ENCODE results near the gene TFPT.

TFPT gene, protein sequence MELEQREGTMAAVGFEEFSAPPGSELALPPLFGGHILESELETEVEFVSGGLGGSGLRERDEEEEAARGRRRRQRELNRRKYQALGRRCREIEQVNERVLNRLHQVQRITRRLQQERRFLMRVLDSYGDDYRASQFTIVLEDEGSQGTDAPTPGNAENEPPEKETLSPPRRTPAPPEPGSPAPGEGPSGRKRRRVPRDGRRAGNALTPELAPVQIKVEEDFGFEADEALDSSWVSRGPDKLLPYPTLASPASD

DNA sequence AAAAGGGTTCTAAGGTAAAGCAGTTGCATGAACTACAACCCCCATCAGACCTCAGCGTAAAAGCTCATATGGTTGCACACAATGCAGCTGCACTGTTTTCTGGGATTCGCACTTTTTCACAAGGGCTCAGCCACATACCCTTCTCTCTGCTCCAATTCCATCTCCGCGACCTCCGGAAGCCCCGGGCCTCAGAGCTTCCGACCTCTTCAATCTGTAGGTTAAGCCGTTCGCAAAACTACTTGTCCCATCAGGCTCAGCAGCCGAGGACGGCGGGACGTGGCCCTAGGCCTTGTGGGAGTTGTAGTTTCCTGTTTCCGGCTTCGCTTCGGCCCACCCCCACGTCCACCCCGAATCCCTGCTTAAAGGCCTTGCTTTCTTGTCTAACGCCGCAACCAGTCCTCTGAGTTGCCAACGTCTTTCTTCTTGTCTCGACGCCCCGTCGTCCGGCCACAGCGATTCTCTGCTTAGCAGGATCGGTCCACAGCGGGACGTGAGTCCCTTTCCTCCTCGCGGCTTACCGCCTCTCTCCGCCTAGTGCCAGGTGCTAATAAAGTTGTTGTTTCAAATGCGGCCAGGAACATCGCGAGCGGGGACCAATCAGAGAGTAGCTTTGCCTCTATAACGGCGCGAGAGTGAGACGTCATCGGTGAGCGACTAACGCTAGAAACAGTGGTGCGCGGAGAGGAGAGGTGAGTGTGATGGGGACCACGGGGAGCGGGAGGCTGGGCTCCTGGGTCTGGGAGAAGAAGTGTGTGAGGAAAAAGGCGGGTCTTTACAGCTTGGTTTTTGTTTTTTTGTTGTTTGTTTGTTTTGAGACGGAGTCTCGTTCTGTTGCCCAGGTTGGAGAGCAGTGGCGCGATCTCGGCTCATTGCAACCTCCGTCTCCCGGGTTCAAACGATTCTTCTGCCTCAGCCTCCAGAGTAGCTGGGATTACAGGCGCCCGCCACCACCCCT, at the start of gene TFPT, which contains the start of gene PRPF31:
TFPT (minus strand) TSS at position 549 of the 955 bp plus-strand sequence; CDS start at position 161, 388 bp downstream.
PRPF31 (plus strand) TSS at position 646 of the 955 bp plus-strand sequence. CDS start 2,525 bp downstream, outside the sequence.
- DNase-seq = peak; percentile 99

DNA sequence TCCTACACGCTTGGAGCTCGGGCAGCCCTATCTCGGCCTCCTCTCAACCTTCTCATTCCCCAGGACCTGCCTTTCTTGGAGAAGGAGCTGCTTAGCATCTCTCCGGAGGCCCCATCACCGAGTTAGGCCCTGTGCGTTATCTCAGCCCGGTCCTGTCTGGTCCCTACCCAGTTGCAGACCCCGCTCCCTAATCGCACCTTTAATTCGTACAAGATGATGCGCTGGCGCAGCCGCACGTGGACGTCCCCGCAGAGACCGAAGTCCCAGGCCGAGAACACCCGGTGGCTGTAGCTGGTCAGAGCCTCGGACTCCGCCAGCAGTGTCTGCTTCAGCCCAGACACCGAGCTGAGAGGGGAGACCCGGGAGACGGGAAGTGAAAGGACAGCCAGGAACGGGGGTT, 49.8 kb upstream of the TFPT start:
- DNase-seq = no peak

DNA sequence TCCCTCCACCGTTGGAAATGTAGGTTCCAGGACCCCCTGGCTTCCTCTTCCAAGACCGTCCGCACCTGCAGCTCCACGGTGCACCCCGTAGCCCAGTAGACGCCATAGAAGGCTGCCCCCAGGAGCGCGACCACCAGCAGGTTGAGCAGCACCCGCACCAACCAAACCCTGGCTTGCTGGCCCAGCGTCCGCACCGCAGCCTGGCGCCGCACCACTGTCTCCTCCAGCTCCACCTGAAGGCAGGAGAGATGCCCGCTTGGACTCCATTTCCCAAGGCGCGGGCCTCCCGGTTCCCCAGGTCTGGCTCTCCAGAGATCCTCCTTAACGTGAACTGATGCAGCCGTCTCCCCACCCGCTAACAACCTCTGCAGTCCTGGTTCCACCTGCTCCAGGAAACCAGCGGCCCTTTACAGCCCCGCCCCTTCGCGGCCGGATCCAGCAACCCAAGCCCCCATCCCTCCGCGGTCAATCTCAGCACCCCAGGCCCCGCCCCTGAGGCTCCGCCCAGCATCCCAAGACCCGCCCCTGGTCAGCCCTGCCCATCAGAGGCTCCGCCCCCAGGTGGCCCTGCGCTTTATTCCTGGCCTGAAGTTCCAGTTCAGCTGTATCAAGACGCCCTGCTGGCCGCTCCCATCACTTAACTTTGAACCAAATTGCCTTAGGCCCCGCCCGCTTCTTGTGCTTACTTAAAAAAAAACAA, 49.1 kb upstream of the TFPT start:
- DNase-seq = peak; percentile 53

DNA sequence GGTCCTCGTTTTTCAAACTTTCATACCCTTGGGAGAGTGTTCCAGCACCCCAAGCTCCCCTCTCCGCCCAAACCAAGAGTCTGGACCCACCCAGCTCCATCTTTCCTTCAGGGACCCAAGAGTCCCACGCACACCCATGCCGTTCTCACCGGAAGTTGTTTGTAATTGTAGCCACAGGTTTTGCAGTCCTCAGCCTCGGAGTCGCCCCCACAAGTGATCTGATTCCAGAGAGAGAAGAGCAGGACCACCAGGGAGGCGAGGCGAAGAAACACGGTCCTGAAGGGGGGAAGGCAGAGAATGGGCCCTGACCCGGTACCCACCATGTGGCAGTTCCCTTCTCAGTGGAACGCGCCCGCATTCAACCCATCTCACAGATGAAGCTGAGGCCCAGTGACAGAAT, 47.4 kb upstream of the TFPT start:
- no peak for DNase-seq

DNA sequence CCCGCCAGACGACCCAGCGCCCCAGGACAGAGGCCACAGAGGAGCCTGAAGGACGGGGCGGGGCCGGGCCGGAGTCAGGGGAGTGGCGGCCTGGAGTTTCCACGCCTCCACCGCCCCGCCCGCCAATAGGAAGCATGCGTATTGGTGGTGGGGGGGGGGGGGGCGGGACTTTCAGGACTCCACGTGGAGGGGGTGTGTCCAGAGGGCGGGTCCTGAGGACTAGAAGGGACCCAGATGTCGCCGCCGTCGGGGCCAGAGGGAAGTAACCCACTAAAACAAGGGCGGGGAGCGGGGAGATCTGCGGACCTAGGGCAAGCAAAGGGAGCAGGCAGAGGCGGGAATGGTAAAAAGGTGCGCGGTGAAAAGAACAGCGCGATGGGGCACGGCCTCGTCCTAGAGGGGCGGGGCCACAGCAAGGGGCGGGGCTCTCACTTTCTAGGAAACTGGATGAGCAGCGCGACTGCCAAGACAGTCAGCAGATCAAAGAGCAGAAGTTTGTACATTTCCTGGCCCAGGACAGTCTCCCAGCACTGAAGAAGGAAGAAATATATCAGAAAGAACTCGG, 46.9 kb upstream of the TFPT start:
- DNase-seq = peak; percentile 91

DNA sequence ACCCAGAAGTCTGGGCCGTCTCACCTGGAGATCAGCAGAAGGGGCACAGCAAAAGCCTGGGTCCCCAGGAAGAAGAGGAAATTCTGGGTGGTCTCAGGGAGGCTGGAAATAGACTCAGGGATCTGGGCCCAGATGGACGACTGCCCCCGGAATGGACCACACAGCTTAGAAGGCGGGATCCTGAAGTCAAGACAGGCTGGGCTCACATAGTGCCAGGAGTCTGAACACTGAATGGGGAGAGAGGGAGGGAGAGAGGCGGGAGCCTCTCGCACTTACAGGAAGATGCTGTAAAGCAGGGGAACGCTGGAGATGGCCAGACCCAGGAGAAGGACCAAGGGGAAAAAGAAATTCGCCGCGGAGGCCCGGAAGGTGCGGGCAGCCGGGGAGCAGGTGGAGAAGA, 45.4 kb upstream of the TFPT start:
- DNase-seq = no peak

DNA sequence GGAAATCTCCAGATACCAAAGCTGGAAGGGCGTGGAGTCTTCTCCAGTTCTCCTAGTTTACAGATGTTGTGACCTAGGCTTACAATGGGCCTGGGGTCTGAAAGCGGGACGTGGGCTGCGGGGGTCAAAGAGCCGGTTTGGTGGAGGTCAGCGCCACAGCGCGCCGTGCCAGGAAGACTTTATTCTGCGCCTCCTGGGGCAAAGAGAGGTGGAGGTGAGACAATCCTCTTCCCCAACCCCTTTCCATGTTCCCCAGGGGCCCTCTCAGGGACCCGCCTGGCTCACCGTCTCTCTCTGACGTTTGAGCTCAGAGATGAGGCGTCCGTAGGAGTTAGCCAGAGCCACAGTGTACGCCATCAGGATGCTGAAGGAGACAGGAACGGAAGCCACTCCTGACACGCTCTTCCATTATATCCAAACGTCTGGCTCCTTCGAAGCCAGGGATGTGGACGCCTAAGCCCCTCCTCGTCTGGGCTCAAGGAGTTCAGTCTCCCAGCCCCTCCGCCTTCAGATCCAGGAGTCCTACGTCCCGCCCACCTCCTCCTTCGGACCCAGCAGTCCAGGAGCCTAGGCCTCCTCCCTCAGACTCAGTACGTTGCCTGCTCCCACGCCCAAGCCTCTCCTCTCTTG, 44.8 kb upstream of the TFPT start:
- DNase-seq = no peak

DNA sequence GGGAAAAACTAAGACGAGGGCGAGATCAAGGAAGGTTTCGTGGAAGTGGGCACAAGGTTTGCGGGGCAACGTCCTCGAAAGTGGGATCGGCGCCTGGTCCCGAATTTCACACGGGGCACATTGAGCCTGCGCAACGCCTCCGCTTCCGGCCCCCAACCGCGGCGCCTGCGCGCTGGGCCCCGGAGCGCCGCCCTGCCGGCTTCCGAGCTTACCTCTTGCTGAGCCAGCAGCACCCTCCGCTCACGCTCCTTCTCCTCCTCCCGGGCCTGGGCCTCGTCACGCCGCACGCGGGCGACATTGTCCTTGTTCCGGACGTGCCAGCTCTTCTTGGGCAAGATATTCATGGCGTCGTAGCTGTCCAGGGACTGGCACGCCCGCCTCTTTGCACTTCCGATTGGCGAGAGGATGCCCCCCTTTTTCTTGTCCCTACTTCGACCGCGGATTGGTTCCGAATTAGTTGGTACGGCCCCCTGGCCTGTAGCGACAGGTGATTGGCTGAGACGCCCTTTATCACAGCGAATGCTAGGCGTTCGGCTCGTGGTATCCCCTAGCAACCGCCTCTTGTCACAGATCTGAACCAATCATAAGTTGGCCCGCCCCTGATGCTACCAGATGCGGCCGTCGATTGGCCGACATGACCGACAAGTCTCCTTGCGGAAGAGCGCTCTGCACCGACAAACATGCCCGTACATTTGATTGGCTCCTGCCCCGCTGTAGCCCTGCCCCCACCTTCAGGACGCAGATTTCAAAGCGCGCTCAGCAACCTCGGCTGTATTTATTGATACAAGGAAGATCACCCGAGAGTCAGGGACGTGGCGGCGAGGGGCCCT, 44.1 kb upstream of the TFPT start, which contains the start of gene LENG1:
LENG1 (minus strand) TSS at position 370 of the 830 bp plus-strand sequence; CDS start at position 344, 26 bp downstream.
- DNase-seq = peak; percentile 100

DNA sequence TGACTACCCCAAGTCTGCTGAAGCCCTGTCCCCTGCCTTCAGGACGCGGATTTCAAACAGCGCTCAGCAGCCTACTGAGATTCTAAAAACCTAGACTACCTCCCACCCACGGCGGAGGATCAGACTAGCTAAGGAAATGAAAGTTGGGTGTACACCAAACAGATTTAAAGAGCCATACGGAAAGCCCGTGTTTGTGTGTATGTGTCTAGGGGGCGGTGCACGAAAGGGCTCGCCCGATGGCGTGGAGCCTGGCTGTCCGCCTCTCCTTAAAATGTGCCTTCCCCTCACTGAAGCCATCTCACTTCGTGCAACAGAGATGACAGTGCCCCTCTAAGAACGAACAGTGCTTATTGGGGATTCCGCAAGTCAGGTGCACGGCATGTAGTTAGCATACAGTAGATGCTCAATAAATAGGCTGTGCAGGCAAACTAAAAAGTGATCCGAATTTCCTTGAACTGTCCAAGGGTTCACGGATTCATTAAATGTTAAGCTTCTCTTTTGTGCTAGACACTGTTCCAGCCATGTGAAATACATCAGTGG, 43.4 kb upstream of the TFPT start:
- DNase-seq = peak; percentile 68

DNA sequence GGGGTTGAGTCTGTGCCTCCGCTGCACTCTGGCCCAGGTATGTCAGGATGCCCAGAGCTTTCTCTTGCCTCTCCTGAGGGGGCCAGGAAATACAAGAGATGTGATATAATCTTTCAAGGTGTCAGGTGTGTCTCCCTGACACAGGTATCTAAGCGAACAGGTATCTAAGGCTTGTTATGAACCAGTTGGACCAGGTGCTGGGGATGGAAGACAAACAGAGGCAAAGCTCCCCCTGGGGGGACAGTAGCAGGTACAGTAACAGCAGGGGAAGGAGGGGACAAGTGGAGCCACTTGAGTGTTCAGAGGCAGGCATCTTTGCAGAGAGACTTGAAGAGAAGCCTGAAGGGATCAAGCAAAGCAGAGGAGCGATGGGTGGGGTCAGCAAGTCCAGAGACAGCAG, 41.5 kb upstream of the TFPT start:
- DNase-seq = no peak

DNA sequence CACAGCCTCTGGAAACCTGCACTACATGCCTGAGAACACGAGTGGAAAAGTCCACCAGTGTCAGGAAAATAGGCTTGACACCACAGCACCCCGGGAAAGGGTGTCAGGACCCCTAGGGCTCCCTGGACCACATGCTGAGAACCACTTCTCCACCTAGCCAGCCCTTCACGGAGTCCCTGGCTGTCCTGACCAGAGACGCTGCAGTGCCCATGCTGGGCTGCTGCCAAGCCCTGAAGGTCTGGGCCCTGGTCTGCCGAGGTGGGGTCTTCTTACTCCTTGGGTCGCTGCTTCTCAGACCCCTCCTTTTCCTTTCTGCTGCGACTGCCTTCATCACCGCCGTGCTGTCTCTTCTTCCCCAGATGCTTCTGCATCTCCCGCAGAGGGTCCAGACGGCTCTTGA, 41.0 kb upstream of the TFPT start:
- DNase-seq = no peak

DNA sequence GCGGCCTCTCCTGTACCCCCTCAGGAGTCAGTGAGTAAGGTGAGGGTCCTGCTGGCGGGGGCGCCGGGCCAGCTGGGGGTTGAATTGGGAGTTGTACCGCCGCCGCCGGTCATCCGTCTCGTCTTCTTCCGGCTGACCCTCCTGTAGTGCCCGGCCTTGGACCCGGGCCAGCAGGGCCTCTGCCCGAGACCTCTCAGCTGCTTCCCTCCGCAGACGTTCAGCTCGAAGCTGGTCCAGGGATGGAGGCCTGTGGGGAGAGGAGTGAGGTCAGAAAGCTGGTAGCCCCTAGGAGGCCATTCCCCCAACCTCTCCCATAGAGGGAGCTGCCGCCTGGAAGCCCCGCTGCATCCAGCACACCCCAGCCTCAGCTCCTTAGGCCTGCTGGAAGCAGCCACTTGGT, 40.2 kb upstream of the TFPT start:
- no peak for DNase-seq

DNA sequence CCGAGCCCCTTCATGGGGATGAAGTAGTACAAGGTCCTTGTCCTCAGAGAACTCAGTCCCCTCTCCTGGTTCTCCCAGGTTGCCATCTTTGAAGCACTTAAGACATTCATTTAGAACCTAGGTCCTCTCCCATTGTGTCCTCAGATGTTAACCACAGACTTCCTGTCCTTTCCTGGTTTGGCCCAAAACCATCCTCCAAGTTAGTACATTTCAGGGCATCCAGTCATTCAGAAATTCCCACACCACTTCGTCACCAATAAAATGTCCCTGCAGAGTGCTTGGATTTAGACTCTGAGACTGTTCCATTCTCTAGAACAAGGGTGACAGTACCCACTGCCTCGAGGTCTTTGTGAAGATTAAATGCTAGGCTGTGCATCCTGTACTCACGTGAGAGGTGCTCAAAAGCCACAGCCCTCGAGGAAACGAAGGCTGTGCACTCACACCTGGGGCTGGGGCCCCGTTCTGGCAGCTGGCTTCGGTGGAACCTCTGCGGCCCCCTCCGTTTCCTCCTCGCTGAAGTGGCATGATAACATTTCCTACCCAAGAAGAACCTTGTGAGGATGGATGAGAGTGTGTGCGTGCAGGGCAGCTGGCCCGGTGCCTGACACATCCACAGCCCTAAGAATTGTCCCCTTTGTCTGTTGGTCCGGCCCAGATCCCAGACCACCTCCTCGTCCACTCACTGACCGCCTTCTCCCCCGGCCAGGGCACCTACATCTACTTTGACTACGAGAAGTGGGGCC, 39.3 kb upstream of the TFPT start:
- DNase-seq = no peak

DNA sequence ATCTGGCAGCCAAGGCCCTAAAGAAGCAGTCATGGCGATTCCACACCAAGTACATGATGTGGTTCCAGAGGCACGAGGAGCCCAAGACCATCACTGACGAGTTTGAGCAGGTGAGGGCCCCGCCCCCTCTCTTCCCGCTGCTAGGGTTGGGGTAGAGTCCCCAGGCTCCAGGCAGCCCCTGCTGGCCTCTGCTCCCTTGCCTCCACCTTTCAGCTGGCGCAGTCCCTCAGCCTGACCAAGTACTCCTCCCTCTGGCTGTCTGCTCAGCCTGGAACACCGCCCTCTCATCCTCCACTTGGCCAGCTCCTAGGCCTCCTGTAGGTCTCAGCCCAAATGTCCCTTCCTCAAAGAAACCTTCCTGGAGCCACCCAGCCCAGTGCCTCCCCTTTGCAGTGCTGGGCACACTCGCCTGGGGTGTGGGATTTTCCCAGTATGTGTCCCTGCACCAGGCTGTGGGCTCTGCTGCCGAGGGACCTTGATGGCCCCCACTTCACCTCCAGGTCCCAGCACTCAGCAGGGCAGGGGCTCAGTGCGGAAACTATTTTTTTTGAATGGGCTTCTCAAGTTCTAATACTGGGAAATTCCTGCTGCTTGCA, 38.4 kb upstream of the TFPT start:
- no peak for DNase-seq

DNA sequence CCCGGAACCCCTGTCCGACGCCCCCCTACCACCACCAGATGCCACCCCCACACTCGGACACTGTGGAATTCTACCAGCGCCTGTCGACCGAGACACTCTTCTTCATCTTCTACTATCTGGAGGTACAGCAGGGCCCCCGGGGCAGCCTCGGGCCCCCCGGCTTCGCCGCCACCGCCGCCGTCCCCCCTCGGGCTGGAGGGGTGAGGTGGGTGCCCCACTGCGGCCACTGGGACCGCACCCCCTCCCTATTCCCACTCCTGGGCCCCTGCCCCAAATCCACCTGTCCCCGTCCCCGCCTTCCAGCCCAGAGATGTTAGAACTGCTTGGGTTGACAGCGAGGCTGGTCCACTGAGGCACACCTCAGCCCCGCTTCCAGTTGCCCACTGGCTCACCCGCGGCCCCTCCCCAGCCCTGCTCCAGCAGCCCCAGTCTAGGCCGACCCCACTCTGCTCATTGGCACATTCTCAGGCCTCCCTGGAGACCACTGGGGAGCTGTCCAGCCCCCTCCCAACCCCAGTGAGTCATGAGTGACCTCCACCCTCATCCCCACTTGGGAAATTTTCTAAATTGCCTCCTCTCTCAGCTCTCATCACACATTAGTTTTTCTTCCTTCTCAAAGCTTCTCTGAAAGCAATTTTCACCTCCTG, 37.5 kb upstream of the TFPT start:
- no peak for DNase-seq

DNA sequence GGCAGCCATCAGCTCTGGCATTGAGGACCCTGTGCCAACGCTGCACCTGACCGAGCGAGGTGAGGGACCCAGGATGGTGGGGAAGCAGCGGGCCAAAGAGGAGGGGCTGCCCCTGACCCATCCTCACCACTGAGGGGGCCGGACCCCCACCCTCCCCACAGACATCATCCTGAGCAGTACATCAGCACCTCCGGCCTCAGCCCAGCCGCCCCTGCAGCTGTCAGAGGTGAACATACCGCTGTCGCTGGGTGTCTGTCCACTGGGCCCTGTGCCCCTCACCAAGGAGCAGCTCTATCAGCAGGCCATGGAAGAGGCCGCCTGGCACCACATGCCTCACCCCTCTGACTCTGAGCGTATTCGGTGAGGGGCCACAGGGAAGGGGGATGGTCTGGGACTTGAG, 36.8 kb upstream of the TFPT start:
- no peak for DNase-seq

DNA sequence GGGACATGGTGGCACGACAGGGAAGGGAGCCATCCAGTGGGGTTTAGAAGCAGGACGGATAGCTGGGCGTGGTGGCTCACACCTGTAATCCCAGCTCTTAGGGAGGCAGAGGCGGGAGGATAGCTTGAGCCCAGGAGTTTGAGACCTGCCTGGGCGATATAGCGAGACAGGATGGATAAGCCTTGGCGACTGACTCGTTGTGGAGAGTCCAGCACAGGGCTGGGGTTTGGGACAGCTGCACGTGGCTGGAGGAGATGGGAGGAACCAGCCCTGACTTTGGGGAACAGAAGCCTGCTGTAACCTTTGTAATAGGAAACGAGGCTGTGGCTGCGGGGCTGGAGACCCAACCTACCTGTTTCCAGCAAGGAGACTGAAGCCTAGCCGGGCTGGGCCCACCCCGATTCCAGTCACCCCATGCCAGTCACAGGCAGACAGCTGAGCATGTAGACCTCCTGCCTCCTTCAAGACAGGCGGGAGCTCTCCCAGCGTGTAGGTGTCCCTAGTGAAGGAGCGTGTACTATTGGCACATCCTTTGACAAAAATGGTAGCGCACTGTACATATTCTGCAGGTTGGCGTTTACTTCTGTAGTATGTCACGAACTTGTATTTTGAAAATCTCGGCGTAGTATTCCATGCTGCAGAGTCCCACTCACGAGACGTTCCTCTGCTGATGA, 36.0 kb upstream of the TFPT start:
- no peak for DNase-seq

DNA sequence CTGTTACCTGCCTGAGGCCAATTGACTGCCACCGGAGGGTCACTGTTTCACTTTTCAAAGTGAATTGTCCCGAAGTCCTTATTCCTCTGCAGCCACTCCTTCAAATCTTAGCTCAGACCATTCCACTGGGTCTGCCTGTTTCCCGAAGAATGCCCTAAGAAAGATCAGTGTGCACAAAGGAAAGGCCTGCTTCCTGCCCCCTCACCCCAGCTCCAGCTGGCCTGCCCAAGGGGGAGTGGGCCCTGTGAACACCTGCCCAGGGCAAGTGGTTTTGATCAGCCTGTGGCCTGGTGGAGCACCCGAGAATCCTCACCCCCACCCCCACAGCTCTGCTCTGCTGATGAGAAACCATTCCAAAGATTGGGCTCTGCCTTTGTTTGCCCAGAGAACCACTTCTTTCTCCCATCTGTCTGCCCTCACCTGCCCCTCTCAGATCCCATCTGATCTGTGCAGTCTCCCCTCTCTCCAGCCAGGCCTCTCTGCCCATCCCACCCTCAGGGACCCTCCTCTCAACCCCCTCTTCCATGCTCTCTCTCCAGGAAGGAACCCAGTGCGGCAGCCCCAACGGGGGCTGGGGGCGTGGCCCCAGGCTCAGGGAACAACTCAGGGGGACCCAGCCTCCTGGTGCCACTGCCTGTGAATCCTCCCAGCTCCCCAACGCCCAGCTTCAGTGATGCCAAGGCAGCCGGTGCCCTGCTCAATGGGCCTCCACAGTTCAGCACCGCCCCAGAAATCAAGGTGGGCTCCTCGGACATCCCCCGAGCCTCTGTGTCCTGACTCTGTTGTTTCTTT, 33.8 kb upstream of the TFPT start:
- no peak for DNase-seq
